Ascending aorta (tissue), 2 donors: Measurements from ENCODE around the gene CHST15. TPM values are rescaled to one million over a fixed set of nuclear protein-coding genes. Genes with fewer than 3 reads are reported as not detected.

ENCODE experiments used
- DNase-seq, 2 donors: peaks; one replicate each; pipeline ENCODE4 v3.0.0-alpha.2; 2019; ENCODE audit warnings: low spot score in 2 of 2
- H3K27ac ChIP-seq, 2 donors: fragments of 200-600 bp; sonication (generic); one replicate each; pipeline ENCODE4 v1.5.1; 2016 to 2017; ENCODE audit warnings: mild to moderate bottlenecking in 1 of 2
- H3K27me3 ChIP-seq: fragments of 200-600 bp; sonication (generic); one replicate; pipeline ENCODE4 v1.5.1; 2017
- H3K36me3 ChIP-seq, 2 donors: fragments of 200-600 bp; sonication (generic); one replicate each; pipeline ENCODE4 v1.5.1; 2016
- H3K4me1 ChIP-seq, 2 donors: fragments of 200-600 bp; sonication (generic); one replicate each; pipeline ENCODE4 v1.5.1; 2016 to 2017; ENCODE audit warnings: mild to moderate bottlenecking in 1 of 2
- H3K4me3 ChIP-seq, 2 donors: fragments of 200-600 bp; sonication (generic); one replicate each; pipeline ENCODE4 v1.5.1; 2016 to 2017; ENCODE audit warnings: mild to moderate bottlenecking in 1 of 2
- H3K9me3 ChIP-seq, 2 donors: fragments of 200-600 bp; sonication (generic); one replicate each; pipeline ENCODE4 v1.5.1; 2016
- CTCF ChIP-seq, 3 experiments: fragments of 200-600 bp in 2 of 3; fragments of 450-650 bp in 1 of 3; sonication (generic) in 2 of 3; IDR thresholded peaks; one replicate each; pipeline ENCODE4 v1.5.1; 2016 to 2019; ENCODE audit warnings: antibody characterized with exemption in 3 of 3, mild to moderate bottlenecking in 1 of 3, moderate library complexity in 1 of 3
- intact Hi-C: fragments of 100-400 bp; cut with DNase I; formaldehyde crosslinking; loops from one replicate; pipeline ENCODE4 v1.15.1; 2023
- total RNA-seq: library from RNA; depleted of rRNA; stranded (reverse); fragments of >200 nt; gene quantifications from one replicate; pipeline ENCODE4 v1.1.0, GENCODE V29; 2016

The CHST15 gene
- total RNA-seq, 1 donor from 2014 or later: 20.4 TPM

DNA sequence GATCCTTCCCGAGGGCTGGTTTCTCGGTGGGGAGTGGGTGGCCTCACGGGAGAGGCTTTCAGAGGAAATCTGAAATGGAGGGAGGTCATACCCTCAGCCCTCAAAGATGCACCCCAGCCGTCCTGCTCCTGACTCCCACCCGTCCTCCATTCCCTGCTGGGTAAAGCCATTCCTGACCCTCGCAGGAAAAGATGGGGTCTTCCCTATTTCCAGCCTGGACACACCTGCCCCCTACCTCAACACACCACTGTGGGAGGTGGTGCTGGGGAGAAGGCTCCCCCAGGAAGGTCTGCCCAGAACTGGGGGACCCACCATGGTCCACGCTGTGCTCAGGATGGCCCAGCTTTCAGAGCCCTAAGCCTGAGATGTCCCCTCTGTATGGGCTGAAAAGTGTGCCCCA is 86.9 kb downstream of the CHST15 start:
- H3K36me3 ChIP-seq: peaks cover 22 to 50% of the 10 kb centered on the region in 2 donors
- DNase-seq: no peak
- no peaks in the 10 kb centered on the region for H3K27me3 ChIP-seq
- TF ChIP-seq CTCF (IDR thresholded peaks at IDR 0.05): no peak
- H3K27ac ChIP-seq: no peak overlapping the region
- intact Hi-C loops: no loop called here
- H3K4me1 ChIP-seq: no peaks in the 10 kb centered on the region
- H3K9me3 ChIP-seq: no peaks in the 10 kb centered on the region
- H3K4me3 ChIP-seq: no peak overlapping the region

DNA sequence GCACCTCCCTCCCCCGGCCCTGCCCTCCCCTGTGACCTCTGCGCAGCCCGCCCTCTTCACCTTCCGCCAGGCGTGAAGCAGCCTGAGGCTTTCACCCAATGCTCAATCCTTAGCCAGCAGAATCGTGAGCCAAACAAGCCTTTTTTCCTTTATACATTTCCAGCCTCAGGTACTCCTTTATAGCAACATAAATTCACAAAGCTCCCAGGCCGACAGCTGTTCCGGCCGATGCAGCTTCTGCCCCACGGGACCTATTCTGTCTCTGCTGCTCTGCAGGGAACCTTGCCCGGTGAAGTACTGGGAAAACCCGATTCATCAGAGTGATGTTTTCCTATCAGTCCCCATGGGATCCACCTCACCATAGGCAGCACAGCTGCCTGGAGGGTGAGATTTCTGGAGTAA is 87.4 kb downstream of the CHST15 start:
- no peaks in the 10 kb centered on the region for H3K27me3 ChIP-seq
- H3K4me1 ChIP-seq: no peaks in the 10 kb centered on the region
- no peaks in the 10 kb centered on the region for H3K9me3 ChIP-seq
- no peak for TF ChIP-seq CTCF (IDR thresholded peaks at IDR 0.05)
- H3K4me3 ChIP-seq: no peak overlapping the region
- no peak overlapping the region for H3K27ac ChIP-seq
- intact Hi-C loops: no loop called here
- DNase-seq: peak in 1 of 2 donors; percentile 41
- peaks cover 20 to 44% of the 10 kb centered on the region in 2 donors for H3K36me3 ChIP-seq

- Histone ChIP-seq H3K4me3 (no peak overlapping the region), H3K9me3 (no peaks in the 10 kb centered on the region), H3K27ac (no peak overlapping the region), H3K36me3 (peaks cover 17 to 38% of the 10 kb centered on the region in 2 donors), H3K4me1 (no peaks in the 10 kb centered on the region), H3K27me3 (no peaks in the 10 kb centered on the region)
- DNase-seq: peak in 1 of 2 donors; percentile 58
- no peak for TF ChIP-seq CTCF (IDR thresholded peaks at IDR 0.05)
- intact Hi-C loops: no loop called here
Measured at GRCh38 chr10:124005091-124005490, 88.3 kb downstream of the CHST15 start.

- H3K4me3 ChIP-seq: no peak overlapping the region
- no peak for TF ChIP-seq CTCF (IDR thresholded peaks at IDR 0.05)
- H3K27ac ChIP-seq: no peak overlapping the region
- intact Hi-C loops: no loop called here
- no peaks in the 10 kb centered on the region for H3K27me3 ChIP-seq
- H3K36me3 ChIP-seq: peaks cover 17 to 34% of the 10 kb centered on the region in 2 donors
- H3K4me1 ChIP-seq: no peaks in the 10 kb centered on the region
- DNase-seq: no peak
- no peaks in the 10 kb centered on the region for H3K9me3 ChIP-seq
Measured at GRCh38 chr10:124004663-124005004, 88.8 kb downstream of the CHST15 start.

- H3K4me3 ChIP-seq: no peak overlapping the region
- no peak for TF ChIP-seq CTCF (IDR thresholded peaks at IDR 0.05)
- H3K9me3 ChIP-seq: no peaks in the 10 kb centered on the region
- H3K4me1 ChIP-seq: no peaks in the 10 kb centered on the region
- peaks cover 17 to 28% of the 10 kb centered on the region in 2 donors for H3K36me3 ChIP-seq
- no peaks in the 10 kb centered on the region for H3K27me3 ChIP-seq
- intact Hi-C loops: no loop called here
- no peak overlapping the region for H3K27ac ChIP-seq
- peak in 1 of 2 donors; percentile 52 for DNase-seq
Measured at GRCh38 chr10:124003871-124004662, 89.3 kb downstream of the CHST15 start.
